GM19351 (cell line): ENCODE results near the gene CLASP2.
"Not testable (repeated sequence)": the region's sequence is repeated elsewhere in the genome, so short reads cannot be mapped to it uniquely, and the experiment has no call there.

Experiments used
- ATAC-seq: cut with Tn5 transposase; IDR thresholded peaks from one replicate; pipeline ENCODE4 v1.9.1; 2021; ENCODE audit warnings: mild to moderate bottlenecking, moderate library complexity; ENCODE audit not compliant: unreplicated experiment

CLASP2 gene

GRCh38 chr3:33459577-33459976, 258.5 kb downstream of the CLASP2 start:
- not testable (repeated sequence) for ATAC-seq

DNA sequence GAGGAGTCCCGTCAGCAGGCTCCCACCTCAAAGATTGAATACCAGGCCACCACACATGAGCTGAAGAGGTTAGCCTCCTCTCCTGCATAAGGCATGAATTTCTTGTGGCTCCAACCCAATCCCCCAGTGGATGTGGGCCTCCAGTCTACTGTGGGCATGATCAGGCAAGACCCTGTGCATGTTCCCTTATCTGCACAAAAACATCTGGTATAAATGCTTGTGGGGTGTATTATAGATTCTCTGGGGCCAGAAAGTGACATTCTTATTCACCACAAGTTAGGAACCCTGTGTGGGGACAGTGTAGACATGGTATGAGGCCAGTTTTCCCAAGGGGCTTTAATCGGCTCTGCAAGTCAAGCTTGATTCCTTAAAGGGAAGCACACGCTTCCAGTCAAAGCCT, 259.6 kb downstream of the CLASP2 start:
- ATAC-seq, result no peak

DNA sequence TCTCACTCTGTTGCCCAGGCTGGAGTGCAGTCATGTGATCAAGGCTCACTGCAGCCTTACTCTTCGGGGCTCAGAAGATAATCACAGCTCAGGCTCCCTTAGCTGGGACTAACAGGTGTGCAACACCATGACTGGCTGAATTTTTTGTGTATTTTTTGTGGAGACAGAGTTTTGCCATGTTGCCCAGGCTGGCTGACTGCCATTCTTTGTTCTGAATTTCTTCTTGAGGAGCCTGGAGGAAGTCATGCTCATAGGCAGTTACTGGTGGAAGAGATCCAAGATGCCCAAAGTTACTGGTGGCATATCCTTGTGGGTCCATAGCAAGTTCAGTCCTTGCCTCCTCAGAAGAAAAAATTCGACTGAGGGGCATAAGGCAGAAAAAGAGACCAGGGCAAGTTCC, 261.3 kb downstream of the CLASP2 start:
- ATAC-seq, result no peak

DNA sequence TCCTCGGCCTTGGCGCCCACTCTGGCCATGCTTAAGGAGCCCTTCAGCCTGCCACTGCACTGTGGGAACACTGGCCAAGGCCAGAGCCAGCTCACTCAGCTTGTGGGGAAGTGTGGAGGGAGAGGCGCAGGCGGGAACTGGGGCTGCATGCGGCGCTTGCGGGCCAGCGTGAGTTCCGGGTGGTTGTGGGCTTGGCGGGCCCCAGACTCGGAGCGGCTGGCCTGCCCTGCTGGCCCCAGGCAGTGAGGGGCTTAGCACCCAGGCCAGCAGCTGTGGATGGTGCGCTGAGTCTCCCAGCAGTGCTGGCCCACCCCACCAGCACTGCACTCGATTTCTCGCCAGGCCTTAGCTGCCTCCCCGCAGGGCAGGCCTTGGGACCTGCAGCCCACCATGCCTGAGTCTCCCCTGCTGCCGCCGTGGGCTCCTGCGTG, 264.7 kb downstream of the CLASP2 start:
- ATAC-seq, result no peak

- ATAC-seq, result not testable (repeated sequence)
Observed at GRCh38 chr3:33451994-33452393, 266.1 kb downstream of the CLASP2 start.

DNA sequence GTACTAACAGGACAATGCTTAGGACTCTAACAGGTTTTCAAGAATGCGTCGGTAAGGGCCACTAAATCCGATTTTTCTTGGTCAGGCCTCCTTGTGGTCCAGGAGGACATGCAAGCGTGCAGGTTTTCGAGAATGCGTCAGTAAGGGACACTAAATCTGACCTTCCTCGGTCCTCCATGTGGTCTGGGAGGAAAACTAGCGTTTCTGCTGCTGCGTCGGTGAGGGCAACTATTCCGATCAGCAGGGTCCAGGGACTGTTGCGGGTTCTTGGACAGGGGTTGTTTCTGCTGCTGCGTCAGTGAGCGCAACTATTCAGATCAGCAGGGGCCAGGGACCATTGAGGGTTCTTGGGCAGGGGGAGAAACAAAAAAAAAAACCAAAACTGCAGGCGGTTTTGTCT, 270.1 kb downstream of the CLASP2 start:
- no peak for ATAC-seq

GRCh38 chr3:33447256-33447625, 270.8 kb downstream of the CLASP2 start:
- not testable (repeated sequence) for ATAC-seq
